SK-N-MC (cell line): ENCODE measurements around the gene MORN2.

Experiments used
- EZH2 ChIP-seq: fragments of 200-600 bp; sonication (generic); IDR thresholded peaks from one replicate; pipeline ENCODE4 v1.6.1; 2017; ENCODE audit warnings: antibody characterized with exemption
- FOXP2 ChIP-seq: optimal IDR thresholded peaks from 2 replicates; pipeline ENCODE3; 2011; ENCODE audit warnings: mild to moderate bottlenecking, moderate library complexity; ENCODE audit not compliant: insufficient read depth; ENCODE audit errors: extremely low read length, control extremely low read depth
- POLR2AphosphoS5 ChIP-seq: IDR thresholded peaks from 2 replicates; pipeline ENCODE4 v1.6.1; 2012; ENCODE audit warnings: mild to moderate bottlenecking, low read depth, low read length, borderline replicate concordance

DNA sequence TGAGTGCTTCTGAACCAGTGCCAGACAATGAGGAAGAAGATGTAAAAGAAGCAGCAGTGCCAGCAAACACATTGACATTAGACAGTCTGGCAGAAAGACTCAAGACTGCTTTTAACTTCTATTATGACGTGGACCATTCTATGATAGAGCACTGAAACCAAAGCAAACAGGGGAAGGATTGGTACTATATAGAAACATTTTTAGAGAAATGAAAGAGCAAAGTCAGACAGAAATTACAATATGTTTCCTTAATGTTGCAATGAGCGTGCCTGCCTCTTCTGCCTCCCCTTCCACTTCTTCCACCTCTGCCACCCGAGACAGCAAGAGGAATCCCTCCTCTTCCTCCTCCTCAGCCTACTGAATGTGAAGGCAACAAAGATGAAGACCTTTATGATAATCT lies 39.8 kb upstream of the MORN2 start:
- TF ChIP-seq POLR2AphosphoS5 (no peak), EZH2 (no peak), FOXP2 (no peak)
